NCI-H774 (cell line): ENCODE measurements around the gene INO80C.

Experiments used
- DNase-seq: peaks from one replicate; lab custom pipeline; 2025; lab: John Stamatoyannopoulos, UW

INO80C gene

GRCh38 chr18:35513181-35513936, 15.6 kb upstream of the INO80C start:
- DNase-seq: no peak

GRCh38 chr18:35512761-35513160, 15.0 kb upstream of the INO80C start:
- DNase-seq: no peak

- DNase-seq: no peak
These were observed 14.1 kb upstream of the INO80C start for GRCh38 chr18:35511833-35512232.

- no peak for DNase-seq
These were observed 13.7 kb upstream of the INO80C start for GRCh38 chr18:35511428-35511827.

GRCh38 chr18:35510076-35510651, 12.4 kb upstream of the INO80C start:
- DNase-seq: no peak

- no peak for DNase-seq
These were observed 11.1 kb upstream of the INO80C start for GRCh38 chr18:35508746-35509338.

- no peak for DNase-seq
These were observed 10.3 kb upstream of the INO80C start for GRCh38 chr18:35508030-35508429.

GRCh38 chr18:35507623-35508022, 9.9 kb upstream of the INO80C start:
- DNase-seq: no peak

- DNase-seq: no peak
These were observed 9.4 kb upstream of the INO80C start for GRCh38 chr18:35507192-35507591.

- DNase-seq: no peak
These were observed 8.4 kb upstream of the INO80C start for GRCh38 chr18:35506024-35506712.

- DNase-seq: no peak
These were observed 7.2 kb upstream of the INO80C start for GRCh38 chr18:35504996-35505395.

GRCh38 chr18:35502052-35502451, 4.3 kb upstream of the INO80C start:
- DNase-seq: no peak

GRCh38 chr18:35501369-35501768, 3.6 kb upstream of the INO80C start:
- no peak for DNase-seq

GRCh38 chr18:35500113-35500512, 2.4 kb upstream of the INO80C start:
- DNase-seq: no peak

- peak; percentile 30 for DNase-seq
These were observed 762 bp downstream of the INO80C start for GRCh38 chr18:35497027-35497369.

- DNase-seq: no peak
These were observed 2.0 kb downstream of the INO80C start for GRCh38 chr18:35495536-35496314.

- DNase-seq: no peak
These were observed 3.2 kb downstream of the INO80C start for GRCh38 chr18:35494251-35495220.

GRCh38 chr18:35491700-35492077, 6.1 kb downstream of the INO80C start:
- DNase-seq: no peak

- DNase-seq: no peak
These were observed 6.7 kb downstream of the INO80C start for GRCh38 chr18:35490894-35491699.

- DNase-seq: no peak
These were observed 7.8 kb downstream of the INO80C start for GRCh38 chr18:35489913-35490490.
